ENCODE measurements around the gene IFNA13. TPM values are rescaled to one million over a fixed set of nuclear protein-coding genes. Genes with fewer than 3 reads are reported as not detected.
"Not testable (repeated sequence)": the region's sequence is repeated elsewhere in the genome, so short reads cannot be mapped to it uniquely, and the experiment has no call there.

The IFNA13 gene
- not detected for polyA plus RNA-seq (2013, experiment 1 of 2; ENCODE audit: insufficient read length)
- polyA plus RNA-seq (2013, experiment 2 of 2; ENCODE audit: insufficient read length): not detected

DNA sequence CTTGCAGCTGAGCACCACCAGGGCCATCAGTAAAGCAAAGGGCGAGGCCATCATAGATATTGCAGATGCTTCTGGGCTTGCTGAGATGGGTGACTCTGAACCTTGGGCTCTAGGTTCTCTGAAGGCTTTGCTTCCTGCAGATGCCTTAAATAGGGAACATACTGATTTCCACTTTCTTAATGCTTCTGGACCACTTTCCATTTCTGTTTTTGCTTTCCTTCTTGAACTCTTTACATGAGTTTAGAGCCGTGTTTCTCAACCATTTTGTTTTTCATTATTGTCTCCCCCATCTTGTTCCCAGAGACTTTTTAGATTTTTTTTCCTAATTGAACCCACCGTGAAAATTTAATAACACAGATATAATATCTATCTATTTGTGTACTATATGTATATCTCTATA is at the start of gene IFNA13:
Gene IFNA13, minus strand, starts transcription at position 101 of the 400 bp plus-strand sequence. Its CDS starts 47 bp downstream, at position 54.
- no peak for DNase-seq

DNA sequence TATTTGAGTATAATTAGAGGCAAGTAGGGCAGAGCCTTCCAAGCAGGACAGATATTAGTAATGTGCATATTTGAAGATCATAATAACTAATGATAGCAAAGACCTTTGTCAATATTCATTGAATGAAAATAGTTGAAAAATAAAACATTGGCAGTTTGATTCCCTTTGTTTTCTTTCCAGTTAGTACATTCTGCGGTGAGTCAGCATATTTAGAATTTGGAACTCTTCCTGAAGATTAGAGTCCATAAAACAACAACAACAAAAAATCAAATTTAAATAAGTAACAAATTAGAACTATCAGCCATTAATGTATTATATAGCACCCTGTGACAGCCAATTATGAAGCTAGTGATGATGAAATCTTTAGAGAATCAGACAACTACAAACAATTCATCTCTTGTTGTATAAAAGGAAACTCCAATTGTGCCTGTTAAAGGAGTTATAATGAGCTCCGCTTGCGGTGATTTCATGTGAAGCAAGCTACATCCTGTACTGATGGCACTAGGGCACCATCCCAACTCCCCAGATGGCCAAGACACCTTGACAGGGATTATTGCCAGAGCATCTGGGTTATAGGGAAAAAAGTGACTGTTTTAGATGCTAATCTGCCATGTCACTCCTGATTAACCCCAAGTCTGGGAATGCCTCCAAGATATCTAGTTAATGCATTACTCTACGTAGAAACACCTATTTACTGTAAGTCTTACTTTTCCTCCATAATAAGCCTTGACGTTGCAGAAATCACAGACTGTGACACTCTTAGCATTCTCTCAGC is 47.8 kb upstream of the IFNA13 start:
- peak; percentile 28 for DNase-seq

DNA sequence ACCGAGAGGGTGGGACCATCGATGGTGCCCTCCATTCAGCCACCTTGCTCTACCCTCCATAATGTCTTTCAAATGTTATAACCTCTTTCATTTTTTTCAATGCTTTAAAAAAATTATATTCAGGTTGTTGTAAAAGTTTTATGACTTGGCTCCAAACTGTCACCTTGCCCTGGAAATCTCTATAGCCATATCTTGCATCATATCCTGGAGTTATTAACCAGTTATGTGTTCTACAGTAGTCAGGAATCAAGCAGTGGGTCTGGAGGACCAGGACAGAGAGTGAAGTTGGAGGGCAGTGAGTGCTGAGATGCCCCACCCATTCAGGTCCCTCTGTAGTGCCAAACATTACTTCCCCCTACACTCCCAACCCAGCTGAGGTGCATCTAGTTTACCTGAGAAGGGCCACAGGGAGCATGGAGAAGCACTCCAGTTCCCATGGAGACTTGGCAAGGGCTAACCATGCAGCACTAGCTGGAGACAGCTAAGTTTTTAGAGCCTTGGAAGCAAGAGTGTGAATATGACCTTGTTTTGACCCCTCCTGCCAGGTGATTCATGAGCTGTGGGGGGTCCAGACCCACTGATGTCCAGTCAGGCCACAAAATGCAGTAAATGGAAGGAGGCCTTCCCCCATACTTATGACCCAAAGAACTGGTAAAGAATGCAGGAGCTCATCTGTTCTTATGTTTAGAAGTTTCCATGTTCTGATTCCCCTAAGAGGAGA is 46.5 kb upstream of the IFNA13 start:
- no peak for DNase-seq

DNA sequence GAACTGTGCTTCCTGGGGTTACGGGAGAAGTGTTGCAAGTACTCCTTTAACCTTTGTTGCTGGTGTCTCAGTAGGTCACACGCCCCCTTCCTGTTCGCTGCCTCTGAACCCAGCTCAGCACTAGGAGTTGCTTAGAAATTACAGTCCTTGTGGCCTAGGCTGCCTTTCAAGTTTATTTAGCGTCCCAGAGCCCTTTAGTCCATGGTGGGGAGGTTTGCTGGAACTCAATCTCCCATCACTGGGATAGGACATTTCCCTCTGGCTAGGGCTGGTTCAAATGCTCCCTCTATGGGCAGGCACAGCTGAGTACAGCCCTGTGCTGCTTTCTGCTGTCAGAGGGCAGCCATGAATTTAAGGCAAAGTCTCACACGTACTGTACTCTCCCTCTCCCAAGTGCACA is 45.8 kb upstream of the IFNA13 start:
- DNase-seq: no peak

DNA sequence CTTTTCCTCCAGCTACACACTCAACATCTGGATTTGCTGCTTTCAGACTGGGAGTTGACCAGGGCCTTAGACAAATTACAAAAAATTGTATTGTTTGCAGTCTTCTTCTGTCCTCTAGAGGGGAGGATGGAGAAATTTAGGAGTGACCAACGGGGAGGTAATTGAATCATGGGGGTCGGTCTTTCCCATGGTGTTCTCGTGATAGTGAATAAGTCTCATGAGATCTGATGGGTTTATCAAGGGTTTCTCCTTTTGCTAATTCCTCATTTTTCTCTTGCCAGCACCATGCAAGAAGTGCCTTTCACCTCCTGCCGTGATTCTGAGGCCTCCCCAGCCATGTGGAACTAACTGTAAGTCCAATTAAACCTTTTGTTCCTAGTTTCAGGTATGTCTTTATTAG is 45.3 kb upstream of the IFNA13 start:
- no peak for DNase-seq

DNA sequence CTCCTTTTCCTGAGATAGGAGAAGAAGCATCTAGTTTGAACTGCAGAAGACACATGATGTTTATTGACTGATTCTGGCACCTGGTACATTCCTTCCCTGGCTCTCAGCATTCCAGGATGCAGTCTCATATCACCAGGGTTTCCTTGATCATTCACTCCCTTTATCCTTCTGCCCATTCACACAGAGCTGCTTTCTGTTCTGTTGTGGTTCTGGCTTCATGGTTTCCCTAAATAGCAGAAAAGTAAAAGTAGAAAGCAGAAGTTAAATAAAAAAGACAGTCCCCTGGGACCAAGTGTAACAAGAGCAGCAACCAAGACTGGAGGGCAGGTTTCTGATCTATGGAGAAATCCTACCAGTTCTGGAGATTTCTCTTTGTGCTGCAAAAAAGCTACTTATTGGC is 44.2 kb upstream of the IFNA13 start:
- no peak for DNase-seq

DNA sequence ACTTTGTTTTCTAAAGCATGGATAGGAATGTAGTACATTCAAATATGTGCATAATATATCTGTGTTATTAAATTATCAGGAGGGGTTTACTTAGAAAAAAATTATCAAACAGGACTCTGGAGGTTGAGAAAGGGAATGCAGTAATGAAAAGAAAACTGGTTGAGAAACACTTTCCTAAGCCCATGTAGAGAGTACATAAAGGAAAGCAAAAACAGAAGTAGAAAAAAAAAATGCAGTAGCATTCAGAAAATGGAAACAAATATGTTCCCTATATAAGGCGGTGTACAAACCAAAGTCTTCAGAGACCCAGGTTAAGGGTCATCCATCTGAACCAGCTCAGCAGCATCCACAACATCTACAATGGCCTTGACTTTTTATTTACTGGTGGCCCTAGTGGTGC is 41.0 kb upstream of the IFNA13 start, which contains the start of gene IFNA8:
Gene IFNA8, plus strand, starts transcription at position 301 of the 400 bp plus-strand sequence. Its CDS starts 60 bp downstream, at position 361.
- no peak for DNase-seq

- no peak for DNase-seq
These were observed 36.3 kb upstream of the IFNA13 start for GRCh38 chr9:21404146-21404545.

DNA sequence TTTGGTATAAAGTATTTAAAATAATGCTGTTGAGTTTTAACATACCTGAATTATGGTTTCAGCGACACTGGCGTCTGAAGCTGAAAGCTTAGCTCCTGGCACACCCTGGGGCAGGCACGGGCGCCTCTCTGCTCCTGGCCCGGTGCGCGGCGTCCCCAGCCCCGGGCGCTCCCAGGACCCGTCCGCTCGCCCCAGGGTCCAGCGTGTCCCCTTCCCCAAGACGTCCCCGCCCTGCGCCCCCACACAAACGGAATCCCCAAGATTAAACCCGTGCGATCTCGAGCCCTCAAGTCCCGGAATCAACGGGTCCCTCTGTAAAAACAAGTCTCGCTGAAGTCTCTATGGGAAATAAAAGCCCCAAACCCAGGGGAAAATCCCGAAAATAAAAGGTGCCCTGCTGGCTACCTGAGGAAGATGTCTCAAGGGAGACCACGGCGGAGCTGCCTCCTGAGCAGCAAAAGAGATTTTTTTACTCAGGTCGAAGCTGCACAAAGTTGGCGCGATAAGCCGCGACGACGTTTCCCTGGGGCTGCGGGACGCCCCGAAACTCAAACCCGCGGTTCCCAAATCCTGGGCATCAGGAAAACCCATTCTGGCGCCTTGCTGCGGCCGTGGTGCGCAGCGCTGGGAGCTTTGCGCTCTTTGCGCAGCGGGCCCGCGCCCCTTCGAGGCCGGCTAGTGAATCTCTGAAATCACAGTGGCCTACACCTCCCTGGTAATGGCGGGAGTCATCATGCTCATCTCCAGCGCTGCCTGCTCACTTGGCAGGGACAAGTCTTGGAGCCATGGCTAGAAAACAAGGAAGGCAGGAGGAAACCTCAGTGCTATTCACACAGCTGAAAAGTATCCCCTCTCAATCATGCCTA is 34.8 kb upstream of the IFNA13 start:
- DNase-seq: peak; percentile 14

DNA sequence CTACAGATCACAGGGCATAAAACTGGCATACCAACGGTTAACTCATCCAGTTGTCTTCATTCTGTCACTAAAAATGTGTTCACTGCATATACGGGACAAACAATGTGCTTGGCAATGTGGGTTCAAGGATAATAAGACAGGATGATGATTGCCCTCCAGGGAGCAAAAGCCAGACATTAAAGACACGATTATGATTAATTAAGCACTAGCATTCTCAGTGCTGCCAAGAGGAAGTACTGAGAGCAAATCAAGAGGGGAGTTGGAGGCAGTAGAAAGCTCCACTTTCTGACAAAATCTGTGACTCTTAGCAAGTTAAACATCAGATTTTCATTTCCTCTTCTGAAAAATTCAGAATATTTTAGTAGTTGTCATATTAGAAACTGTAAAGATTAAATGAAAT is 32.1 kb upstream of the IFNA13 start:
- no peak for DNase-seq

GRCh38 chr9:21398955-21399489 is 31.2 kb upstream of the IFNA13 start:
- DNase-seq: no peak

GRCh38 chr9:21395778-21396717 is 28.2 kb upstream of the IFNA13 start:
- DNase-seq: peak; percentile 20

GRCh38 chr9:21392270-21392669 is 24.4 kb upstream of the IFNA13 start:
- peak; percentile 3 for DNase-seq

- DNase-seq: no peak
These were observed 17.3 kb upstream of the IFNA13 start, which contains the start of gene IFNA2 for GRCh38 chr9:21385131-21385670. TSS of gene IFNA2 (minus strand) at chr9:21385398. CDS start at chr9:21385329, 69 bp downstream.

DNA sequence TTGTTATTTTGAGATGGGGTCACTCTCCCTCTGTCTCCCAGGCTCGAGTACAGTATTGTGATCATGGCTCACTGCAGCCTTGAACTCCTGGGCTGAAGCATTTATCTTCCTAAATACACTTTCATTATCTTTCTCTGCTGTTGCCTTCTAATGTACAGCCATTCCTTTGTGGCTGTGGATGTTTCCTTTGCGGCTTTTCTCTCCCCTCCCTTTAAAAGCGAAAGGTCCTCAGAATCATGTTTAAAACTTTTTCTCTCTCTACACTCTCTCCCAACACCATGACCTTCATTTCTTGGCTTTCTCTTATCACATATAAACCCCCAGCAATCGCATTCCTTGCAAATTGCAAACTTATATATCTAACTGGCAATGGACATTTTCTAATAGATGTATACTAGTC is 15.8 kb upstream of the IFNA13 start:
- no peak for DNase-seq

- DNase-seq: no peak
These were observed 13.8 kb upstream of the IFNA13 start for GRCh38 chr9:21381448-21382339.

GRCh38 chr9:21371467-21371866 is 3.6 kb upstream of the IFNA13 start:
- DNase-seq: not testable (repeated sequence)

DNA sequence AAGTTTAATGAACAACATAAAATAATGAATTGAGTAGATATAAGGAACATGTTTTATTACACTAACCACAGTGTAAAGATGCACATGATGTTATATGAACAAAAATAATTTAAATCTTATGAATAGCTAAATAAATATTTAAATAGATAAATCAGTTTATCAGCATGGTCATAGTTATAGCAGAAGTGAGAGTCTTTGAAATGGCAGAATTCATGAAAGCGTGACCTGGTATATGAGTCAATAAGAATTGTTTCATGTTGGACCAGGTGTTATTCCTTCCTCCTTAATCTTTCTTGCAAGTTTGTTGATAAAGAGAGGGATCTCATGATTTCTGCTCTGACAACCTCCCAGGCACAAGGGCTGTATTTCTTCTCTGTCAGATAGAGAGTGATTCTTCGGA is 688 bp downstream of the IFNA13 start:
- not testable (repeated sequence) for DNase-seq

- no peak for DNase-seq
These were observed 5.6 kb downstream of the IFNA13 start for GRCh38 chr9:21362287-21362686.
